DMS153 treated with DMSO at 0.1 percent for 48 hours (cell line): ENCODE data around the gene P2RX2.
"Not testable (repeated sequence)": the region's sequence is repeated elsewhere in the genome, so short reads cannot be mapped to it uniquely, and the experiment has no call there.

Experiments used
- DNase-seq: peaks from one replicate; lab custom pipeline; 2025; ENCODE audit not compliant: unreplicated experiment; lab: John Stamatoyannopoulos, UW

The P2RX2 gene

GRCh38 chr12:132583411-132583710 is 35.2 kb upstream of the P2RX2 start:
- DNase-seq, result no peak

GRCh38 chr12:132583736-132584135 is 34.8 kb upstream of the P2RX2 start:
- no peak for DNase-seq

GRCh38 chr12:132584429-132584828 is 34.1 kb upstream of the P2RX2 start:
- DNase-seq, result no peak

GRCh38 chr12:132585177-132585576 is 33.4 kb upstream of the P2RX2 start:
- DNase-seq, result no peak

- DNase-seq, result no peak
These were observed 31.6 kb upstream of the P2RX2 start for GRCh38 chr12:132586929-132587328.

- no peak for DNase-seq
These were observed 30.8 kb upstream of the P2RX2 start for GRCh38 chr12:132587781-132588180.

GRCh38 chr12:132588319-132588718 is 30.3 kb upstream of the P2RX2 start:
- no peak for DNase-seq

- no peak for DNase-seq
These were observed 29.5 kb upstream of the P2RX2 start for GRCh38 chr12:132588821-132589669.

- no peak for DNase-seq
These were observed 27.3 kb upstream of the P2RX2 start for GRCh38 chr12:132591107-132591935.

- no peak for DNase-seq
These were observed 26.1 kb upstream of the P2RX2 start for GRCh38 chr12:132592282-132592970.

GRCh38 chr12:132593071-132593470 is 25.5 kb upstream of the P2RX2 start:
- no peak for DNase-seq

- DNase-seq, result no peak
These were observed 25.1 kb upstream of the P2RX2 start for GRCh38 chr12:132593521-132593920.

GRCh38 chr12:132593938-132594358 is 24.6 kb upstream of the P2RX2 start:
- peak; percentile 92 for DNase-seq

GRCh38 chr12:132595183-132595582 is 23.4 kb upstream of the P2RX2 start:
- no peak for DNase-seq

- DNase-seq, result no peak
These were observed 22.6 kb upstream of the P2RX2 start for GRCh38 chr12:132596016-132596415.

GRCh38 chr12:132597333-132598316 is 21.0 kb upstream of the P2RX2 start:
- DNase-seq, result no peak

- DNase-seq, result not testable (repeated sequence)
These were observed 19.1 kb upstream of the P2RX2 start for GRCh38 chr12:132599502-132599901.

- peak; percentile 62 for DNase-seq
These were observed 18.2 kb upstream of the P2RX2 start for GRCh38 chr12:132600048-132601032.

GRCh38 chr12:132601171-132601883 is 17.2 kb upstream of the P2RX2 start:
- no peak for DNase-seq
